ENCODE measurements around the gene RWDD4. TPM values are rescaled to one million over a fixed set of nuclear protein-coding genes. Genes with fewer than 3 reads are reported as not detected.

RWDD4 gene
- total and polyA plus RNA-seq, 9 of the 15 experiments (the other 6 are each of a cell fraction or from before 2014, with no cell fraction given) = 8.4 to 32.5 (median 24.2) TPM

GRCh38 chr4:183659029-183659871 is at the start of gene RWDD4, which contains the start of gene TRAPPC11 (continued):
- TF ChIP-seq HNRNPLL (IDR thresholded peaks at IDR 0.05; ENCODE audit: low read depth, low read length, poor library complexity, severe bottlenecking) = peak; percentile 57
- TF ChIP-seq POLR2A (conservative IDR thresholded peaks at IDR 0.05) = peak; percentile 84
- TF ChIP-seq CXXC5 (CRISPR knock-in tag; IDR thresholded peaks at IDR 0.05) = peak; percentile 88
- TF ChIP-seq POLR2G (IDR thresholded peaks at IDR 0.05; ENCODE audit: low read depth, low read length) = peak; percentile 92
- 0 out of 2 replicates have a peak, but pooled peaks have one; percentile 29 for TF ChIP-seq HMGXB4 (CRISPR knock-in tag; IDR thresholded peaks at IDR 0.05)
- TF ChIP-seq FOS (IDR thresholded peaks at IDR 0.05; ENCODE audit: extremely low read depth, insufficient read length) = peak; percentile 85
- TF ChIP-seq HIVEP1 (CRISPR knock-in tag; IDR thresholded peaks at IDR 0.05) = no peak
- peak; percentile 56; the same call in 1 of the 2 replicates for TF ChIP-seq SP1 (CRISPR knock-in tag; IDR thresholded peaks at IDR 0.05)
- 0 out of 2 replicates have a peak, but pooled peaks have one; percentile 15 for TF ChIP-seq PML (IDR thresholded peaks at IDR 0.05; ENCODE audit: low read length)
- TF ChIP-seq PBX2 (CRISPR knock-in tag; IDR thresholded peaks at IDR 0.05; ENCODE audit: low read depth) = peak; percentile 96
- TF ChIP-seq PBX2 (tag; conservative IDR thresholded peaks at IDR 0.05; ENCODE audit: low read depth) = peak; percentile 97
- TF ChIP-seq SPI1 (IDR thresholded peaks at IDR 0.05; ENCODE audit: borderline replicate concordance, low read depth, low read length) = peak; percentile 49; the same call in 1 of the 2 replicates
- TF ChIP-seq ELF1 (tag; IDR thresholded peaks at IDR 0.05) = peak; percentile 34; the same call in 1 of the 2 replicates
- no peak for TF ChIP-seq SMARCB1 (IDR thresholded peaks at IDR 0.05; ENCODE audit: insufficient read length, low read depth)
- peak; percentile 95 for TF ChIP-seq NR2C1 (IDR thresholded peaks at IDR 0.05)
- peak; percentile 96 for TF ChIP-seq NR2C1 (tag; IDR thresholded peaks at IDR 0.05)
- TF ChIP-seq SMAD4 (CRISPR knock-in tag; conservative IDR thresholded peaks at IDR 0.05) = 0 out of 2 replicates have a peak, but pooled peaks have one; percentile 35
- peak; percentile 84 for TF ChIP-seq CREM (IDR thresholded peaks at IDR 0.05; ENCODE audit: low read depth)
- TF ChIP-seq CEBPB (tag; IDR thresholded peaks at IDR 0.05) = peak; percentile 91
- no peak for TF ChIP-seq ZNF609 (CRISPR knock-in tag; IDR thresholded peaks at IDR 0.05; ENCODE audit: borderline replicate concordance)
